Small intestine (tissue), 7 donors: ENCODE results near the gene FEN1. TPM values are rescaled to one million over a fixed set of nuclear protein-coding genes. Genes with fewer than 3 reads are reported as not detected.

ENCODE experiments used
- DNase-seq, 2 donors: peaks; one replicate each; pipeline versions ENCODE4 v3.0.0 to v3.0.0-alpha.2; 2013
- FAIRE-seq: peaks from 2 replicates; lab custom pipeline; 2012; peaks lifted over from hg19 to GRCh38; lab: Jason Lieb, UNC
- H3K27ac ChIP-seq, 3 donors: one replicate each; pipeline ENCODE4 v1.5.1; 2013; ENCODE audit warnings: low read length in 2 of 3, mild to moderate bottlenecking in 2 of 3, control low read depth in 1 of 3, inconsistent platforms in 1 of 3, low read depth in 1 of 3, moderate library complexity in 1 of 3
- H3K27me3 ChIP-seq, 3 donors: one replicate each; pipeline ENCODE4 v1.6.1; 2013; ENCODE audit warnings: low read length in 3 of 3, inconsistent platforms in 1 of 3; ENCODE audit not compliant: control insufficient read depth in 3 of 3, insufficient read depth in 3 of 3
- H3K36me3 ChIP-seq, 3 donors: one replicate each; pipeline ENCODE4 v1.6.1; 2013; ENCODE audit warnings: low read length in 3 of 3, inconsistent platforms in 1 of 3, low read depth in 1 of 3, mild to moderate bottlenecking in 1 of 3, moderate library complexity in 1 of 3; ENCODE audit not compliant: control insufficient read depth in 3 of 3, insufficient read depth in 2 of 3
- H3K4me1 ChIP-seq, 3 donors: one replicate each; pipeline ENCODE4 v1.6.1; 2013; ENCODE audit warnings: low read length in 2 of 3, inconsistent platforms in 1 of 3, low read depth in 1 of 3, mild to moderate bottlenecking in 1 of 3, moderate library complexity in 1 of 3; ENCODE audit not compliant: control insufficient read depth in 3 of 3, insufficient read depth in 2 of 3
- H3K4me3 ChIP-seq, 3 donors: one replicate each; pipeline ENCODE4 v1.5.1; 2013; ENCODE audit warnings: low read length in 3 of 3, control low read depth in 1 of 3, inconsistent platforms in 1 of 3, low read depth in 1 of 3, mild to moderate bottlenecking in 1 of 3, moderate library complexity in 1 of 3
- H3K9me3 ChIP-seq, 2 donors: one replicate each; pipeline ENCODE4 v1.6.1; 2013; ENCODE audit warnings: low read depth in 1 of 2, low read length in 1 of 2; ENCODE audit not compliant: control insufficient read depth in 2 of 2, insufficient read depth in 1 of 2
- WGBS, 3 donors: extraction: QIAGEN DNeasy Blood & Tissue Kit; methylation state at CpG; one replicate each; pipeline ENCODE4 v1.1.7; 2013; 5-methylcytosine and 5-hydroxymethylcytosine counted together
- polyA plus RNA-seq, 4 donors: library from polyadenylated mRNA; stranded (reverse) in 3 of 4; unstranded in 1 of 4; fragments of 200-250 nt in 3 of 4; fragments of 120-200 nt in 1 of 4; gene quantifications; one replicate each; pipeline versions ENCODE4 v1.2.1 to v1.2.3, GENCODE V29; 2013
- donor health status: healthy with polysubstance abuse.
- donor health status: control.
- donor health status: control.
- donor health status: Bipolar disorder and iron deficiency.
- donor health status: healthy.

The FEN1 gene
- polyA plus RNA-seq, 4 donors, result 5.8 to 32.1 (median 14.5) TPM

DNA sequence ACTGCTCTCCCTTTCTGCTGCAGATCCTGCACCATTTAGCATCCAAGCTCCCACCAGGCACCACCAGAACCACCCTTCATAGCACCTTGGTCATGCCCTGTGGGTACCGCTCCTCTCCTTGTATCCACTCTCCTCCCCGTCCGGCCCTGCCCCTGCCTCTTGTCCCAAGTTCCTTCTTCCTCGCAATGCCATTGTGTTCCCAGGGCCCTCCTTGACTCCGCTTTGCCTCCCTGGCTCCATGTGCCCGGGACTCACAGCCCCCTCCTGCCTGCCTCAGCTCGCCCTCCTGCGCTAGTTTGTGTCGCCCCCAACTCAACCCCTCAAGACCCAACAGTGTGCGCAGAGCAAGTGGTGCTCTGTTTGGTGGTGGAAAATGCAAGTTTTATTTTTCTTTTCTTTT, 46.2 kb downstream of the FEN1 start:
- 87 to 91% (median 88%) methylated on average over 10 of the region's 10 CpGs for WGBS, 3 donors

DNA sequence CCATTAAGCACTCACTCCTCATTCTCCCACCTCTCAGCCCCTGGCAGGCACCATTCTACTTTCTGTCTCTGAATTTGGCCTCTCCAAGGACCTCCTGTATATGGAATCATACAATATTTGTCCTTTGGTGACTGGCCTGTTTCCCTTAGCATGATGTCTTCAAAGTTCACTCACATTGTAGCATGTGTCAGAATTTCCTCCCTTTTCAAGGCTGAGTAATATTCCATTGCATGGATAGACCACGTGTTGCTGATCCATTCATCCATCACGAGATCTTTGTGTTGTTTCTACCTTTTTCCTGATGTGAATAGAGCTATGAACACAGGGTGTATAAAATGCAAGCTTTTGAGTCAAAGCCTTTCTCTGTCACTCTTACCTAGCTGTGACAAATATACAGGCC, 47.0 kb downstream of the FEN1 start:
- peaks cover 0 to 17% (median 2%) of the 10 kb centered on the region in 3 donors for H3K36me3 ChIP-seq
- FAIRE-seq (no peak), DNase-seq (no peak)
- 93 to 97% (median 96%) methylated on average over 2 of the region's 2 CpGs for WGBS, 3 donors
- H3K9me3 ChIP-seq, result no peaks in the 10 kb centered on the region
- H3K27me3 ChIP-seq, result no peaks in the 10 kb centered on the region
- no peak overlapping the region for H3K27ac ChIP-seq
- no peak overlapping the region for H3K4me3 ChIP-seq
- H3K4me1 ChIP-seq, result peaks cover 0 to 4% (median 0%) of the 10 kb centered on the region in 3 donors

More for the DNA sequence above, 46.2 kb downstream of the FEN1 start:
- H3K9me3 ChIP-seq, result no peaks in the 10 kb centered on the region
- H3K27ac ChIP-seq, result no peak overlapping the region
- FAIRE-seq (no peak), DNase-seq (no peak)
- peaks cover 0 to 17% (median 0%) of the 10 kb centered on the region in 3 donors for H3K36me3 ChIP-seq
- no peaks in the 10 kb centered on the region for H3K27me3 ChIP-seq
- no peak overlapping the region for H3K4me3 ChIP-seq
- H3K4me1 ChIP-seq, result peaks cover 4 to 11% (median 6%) of the 10 kb centered on the region in 3 donors

DNA sequence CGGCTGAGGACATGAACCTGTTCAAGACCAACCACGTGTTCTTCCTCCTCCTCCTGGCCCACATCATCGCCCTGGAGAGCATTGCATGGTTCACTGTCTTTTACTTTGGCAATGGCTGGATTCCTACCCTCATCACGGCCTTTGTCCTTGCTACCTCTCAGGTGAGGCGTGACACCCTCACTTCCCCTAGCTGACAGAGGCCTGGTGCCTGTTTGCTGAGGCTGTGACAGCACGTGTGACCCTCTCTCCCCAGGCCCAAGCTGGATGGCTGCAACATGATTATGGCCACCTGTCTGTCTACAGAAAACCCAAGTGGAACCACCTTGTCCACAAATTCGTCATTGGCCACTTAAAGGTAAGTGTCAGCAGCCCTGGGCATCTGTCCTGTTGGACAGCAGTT, 47.7 kb downstream of the FEN1 start:
- Histone ChIP-seq H3K4me3 (no peak overlapping the region), H3K36me3 (peaks cover 0 to 17% (median 2%) of the 10 kb centered on the region in 3 donors), H3K4me1 (no peaks in the 10 kb centered on the region), H3K9me3 (no peaks in the 10 kb centered on the region), H3K27me3 (no peaks in the 10 kb centered on the region), H3K27ac (no peak overlapping the region)
- no peak for DNase-seq
- 87 to 94% (median 92%) methylated on average over 7 of the region's 7 CpGs for WGBS, 3 donors
- no peak for FAIRE-seq

DNA sequence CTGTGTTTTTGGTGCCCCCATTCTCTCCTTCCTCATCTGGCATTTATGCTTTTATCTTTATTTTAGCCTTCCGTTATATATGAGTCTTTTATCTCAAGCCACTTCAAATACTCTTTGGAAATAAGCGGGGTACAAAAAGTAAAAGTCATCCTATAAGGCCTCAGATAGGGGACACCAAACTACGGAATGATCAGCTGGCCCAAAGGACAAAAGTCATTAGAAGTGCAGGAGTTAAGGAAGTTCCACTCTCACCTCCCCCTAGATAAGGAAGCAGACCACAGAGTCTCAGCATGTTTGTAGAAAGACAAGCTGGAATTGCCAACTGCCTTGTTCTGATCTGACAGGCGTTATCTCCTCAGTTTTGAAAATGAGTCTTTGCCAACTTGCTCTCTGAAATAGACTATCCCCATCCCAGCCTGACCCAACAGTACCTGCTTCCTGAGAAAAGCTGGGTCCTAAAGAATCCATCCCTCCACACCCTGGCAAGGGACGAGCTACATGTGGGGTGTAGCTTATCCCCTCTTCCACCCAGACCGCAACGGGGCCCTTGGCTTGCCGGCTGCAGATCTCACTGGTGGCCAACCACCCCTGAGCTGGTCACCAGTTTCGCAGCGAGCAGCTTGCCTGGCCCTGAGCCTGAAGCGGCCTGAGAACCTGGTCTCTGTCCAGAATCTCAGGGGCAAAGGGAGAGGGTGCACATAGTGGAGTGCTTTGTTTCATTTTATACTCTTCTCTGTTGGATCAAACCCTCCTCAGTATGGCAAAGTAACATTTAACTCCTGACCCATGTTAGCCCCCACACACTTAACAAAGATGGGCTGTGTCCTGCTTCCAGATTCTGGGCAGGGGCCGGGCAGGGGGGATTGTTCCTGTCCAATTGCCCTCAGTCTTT, 49.2 kb downstream of the FEN1 start:
- DNase-seq (no peak), FAIRE-seq (no peak)
- no peaks in the 10 kb centered on the region for H3K27me3 ChIP-seq
- H3K27ac ChIP-seq, result no peak overlapping the region
- no peaks in the 10 kb centered on the region for H3K9me3 ChIP-seq
- H3K36me3 ChIP-seq, result peaks cover 0 to 17% (median 2%) of the 10 kb centered on the region in 3 donors
- 73 to 79% (median 76%) methylated on average over 12 of the region's 12 CpGs for WGBS, 3 donors
- no peak overlapping the region for H3K4me3 ChIP-seq
- no peaks in the 10 kb centered on the region for H3K4me1 ChIP-seq

DNA sequence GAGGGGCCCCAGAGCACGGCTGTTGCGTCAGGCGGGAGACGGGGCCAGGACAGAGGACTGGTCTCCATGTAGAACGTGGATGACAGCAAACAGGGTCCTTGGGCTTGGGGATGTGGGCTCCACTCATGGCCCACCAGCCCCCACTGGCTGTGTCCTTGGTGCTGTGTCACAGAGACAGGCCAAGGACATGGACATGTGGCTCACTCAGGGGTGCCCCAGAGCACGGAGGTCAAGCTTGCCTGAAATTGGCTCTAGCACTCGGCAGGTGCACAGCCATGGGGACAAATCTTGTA, 49.8 kb downstream of the FEN1 start:
- H3K4me3 ChIP-seq, result no peak overlapping the region
- 94 to 95% (median 94%) methylated on average over 7 of the region's 7 CpGs for WGBS, 3 donors
- no peaks in the 10 kb centered on the region for H3K9me3 ChIP-seq
- FAIRE-seq (no peak), DNase-seq (no peak)
- no peak overlapping the region for H3K27ac ChIP-seq
- H3K4me1 ChIP-seq, result no peaks in the 10 kb centered on the region
- no peaks in the 10 kb centered on the region for H3K27me3 ChIP-seq
- H3K36me3 ChIP-seq, result peaks cover 0 to 17% (median 2%) of the 10 kb centered on the region in 3 donors

DNA sequence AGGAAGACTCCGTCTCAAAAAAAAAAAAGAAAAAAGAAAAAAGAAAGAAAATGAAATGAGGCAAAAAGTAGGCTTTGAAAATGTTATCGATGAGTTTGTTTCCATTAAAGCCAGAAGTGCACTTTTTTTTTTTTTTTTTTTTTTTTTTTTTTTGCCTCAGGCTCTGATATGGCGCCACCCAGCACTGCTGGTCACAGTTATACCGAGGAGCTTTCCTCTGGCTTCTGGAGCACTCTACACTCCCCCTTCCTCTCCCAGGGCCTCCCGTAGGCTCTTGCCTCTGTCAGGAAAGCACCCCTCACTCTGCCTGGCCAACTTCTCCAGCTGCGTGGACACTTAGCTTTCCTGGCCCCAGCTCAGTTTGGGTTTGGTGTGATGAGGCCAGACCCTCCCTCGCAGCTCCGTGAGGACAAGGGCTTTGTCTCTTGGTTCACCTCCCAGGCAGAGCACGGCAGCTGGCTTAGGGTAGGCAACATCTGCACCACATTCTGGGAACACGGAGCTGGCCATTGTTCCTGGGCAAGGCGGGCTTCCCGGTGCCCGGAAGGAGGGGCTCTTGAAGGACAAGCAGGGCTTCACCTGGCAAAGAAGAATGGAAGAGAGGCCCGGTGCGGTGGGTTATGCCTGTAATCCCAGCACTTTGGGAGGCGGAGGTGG, 52.3 kb downstream of the FEN1 start:
- peaks cover 0 to 25% (median 7%) of the 10 kb centered on the region in 3 donors for H3K36me3 ChIP-seq
- DNase-seq (no peak), FAIRE-seq (no peak)
- H3K27ac ChIP-seq, result peak overlapping the region in 1 of 3 donors; percentile 46
- no peaks in the 10 kb centered on the region for H3K4me1 ChIP-seq
- no peak overlapping the region for H3K4me3 ChIP-seq
- no peaks in the 10 kb centered on the region for H3K27me3 ChIP-seq
- WGBS, 3 donors, result 77 to 92% (median 87%) methylated on average over 16 of the region's 16 CpGs
- H3K9me3 ChIP-seq, result no peaks in the 10 kb centered on the region

DNA sequence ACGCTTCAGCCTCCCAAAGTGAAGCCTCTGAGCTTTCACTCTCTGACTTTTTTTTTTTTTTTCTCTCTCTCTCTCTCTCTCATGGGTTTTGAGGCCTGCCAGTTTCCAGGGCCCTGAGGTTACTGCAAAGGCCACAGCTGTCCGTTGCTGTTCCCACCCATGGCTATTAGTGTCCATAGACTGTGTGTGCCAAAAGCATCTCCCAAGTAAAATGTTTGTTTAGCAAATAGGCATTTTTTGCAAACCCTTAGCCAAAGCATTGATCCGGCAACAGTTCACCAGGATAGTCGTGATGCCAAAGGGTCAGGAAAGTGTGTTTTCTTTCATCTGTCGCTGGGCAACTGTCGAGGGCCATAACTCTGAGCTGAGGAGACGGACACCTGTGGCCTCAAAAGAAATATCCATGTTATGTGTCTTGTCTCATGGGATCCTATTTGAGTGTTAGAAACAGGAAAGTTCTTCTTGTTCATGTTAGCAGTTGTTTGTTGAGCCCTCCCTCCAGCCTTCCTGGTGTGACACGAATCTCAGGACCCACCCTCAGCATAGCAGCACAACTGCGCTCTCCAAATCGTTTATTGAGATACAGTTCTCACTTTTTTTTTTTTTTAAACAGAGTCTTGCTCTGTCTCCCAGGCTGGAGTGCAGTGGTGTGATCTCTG, 53.8 kb downstream of the FEN1 start:
- 86 to 87% (median 86%) methylated on average over 10 of the region's 10 CpGs for WGBS, 3 donors
- H3K27ac ChIP-seq, result no peak overlapping the region
- H3K4me1 ChIP-seq, result peaks cover 0 to 8% (median 1%) of the 10 kb centered on the region in 3 donors
- no peak for DNase-seq
- H3K9me3 ChIP-seq, result no peaks in the 10 kb centered on the region
- peaks cover 0 to 21% (median 7%) of the 10 kb centered on the region in 3 donors for H3K36me3 ChIP-seq
- no peak for FAIRE-seq
- no peak overlapping the region for H3K4me3 ChIP-seq
- no peaks in the 10 kb centered on the region for H3K27me3 ChIP-seq
